Adipocyte (in vitro differentiated cells): ENCODE results near the gene GOLGA6D.
"Not testable (repeated sequence)": the region's sequence is repeated elsewhere in the genome, so short reads cannot be mapped to it uniquely, and the experiment has no call there.

ENCODE experiments used
- DNase-seq: peaks from one replicate; pipeline ENCODE4 v3.0.0-alpha.2; 2015; ENCODE audit warnings: low read depth
- H3K27me3 ChIP-seq: replicated peaks from 2 replicates; pipeline ENCODE4 v1.7.0; 2013; ENCODE audit warnings: mild to moderate bottlenecking, low read length, moderate library complexity; ENCODE audit not compliant: control insufficient read depth, insufficient read depth
- H3K36me3 ChIP-seq: 2 replicates; pipeline ENCODE4 v1.7.0; 2013; ENCODE audit warnings: low read length, mild to moderate bottlenecking, moderate library complexity; ENCODE audit not compliant: control insufficient read depth, insufficient read depth, severe bottlenecking
- H3K4me1 ChIP-seq: 2 replicates; pipeline ENCODE4 v1.7.0; 2013; ENCODE audit warnings: mild to moderate bottlenecking, low read length, moderate library complexity; ENCODE audit not compliant: control insufficient read depth, insufficient read depth
- H3K4me3 ChIP-seq: 2 replicates; pipeline ENCODE4 v1.7.0; 2013; ENCODE audit warnings: mild to moderate bottlenecking, low read length, moderate library complexity
- H3K9ac ChIP-seq: 2 replicates; pipeline ENCODE4 v1.7.0; 2013; ENCODE audit warnings: mild to moderate bottlenecking, low read length, moderate library complexity
- H3K9me3 ChIP-seq: 2 replicates; pipeline ENCODE4 v1.7.0; 2013; ENCODE audit warnings: mild to moderate bottlenecking, low read length, moderate library complexity; ENCODE audit not compliant: control insufficient read depth

Gene GOLGA6D

GRCh38 chr15:75298541-75299310, 16.1 kb downstream of the GOLGA6D start:
- peaks cover 10% of the 10 kb centered on the region for H3K27me3 ChIP-seq
- not testable (repeated sequence) for H3K9ac ChIP-seq, H3K4me1 ChIP-seq, H3K36me3 ChIP-seq, H3K4me3 ChIP-seq, H3K9me3 ChIP-seq, DNase-seq

- H3K9me3 ChIP-seq, H3K9ac ChIP-seq, H3K4me3 ChIP-seq, DNase-seq, H3K4me1 ChIP-seq, H3K36me3 ChIP-seq: not testable (repeated sequence)
- H3K27me3 ChIP-seq = peaks cover 12% of the 10 kb centered on the region
These were observed 16.7 kb downstream of the GOLGA6D start for GRCh38 chr15:75299311-75299688.

GRCh38 chr15:75300026-75300425, 17.4 kb downstream of the GOLGA6D start:
- H3K36me3 ChIP-seq, H3K9me3 ChIP-seq, H3K9ac ChIP-seq, H3K4me1 ChIP-seq, H3K4me3 ChIP-seq, DNase-seq: not testable (repeated sequence)
- peaks cover 18% of the 10 kb centered on the region for H3K27me3 ChIP-seq

GRCh38 chr15:75302318-75302717, 19.7 kb downstream of the GOLGA6D start:
- peaks cover 32% of the 10 kb centered on the region for H3K27me3 ChIP-seq
- H3K4me1 ChIP-seq = no peaks in the 10 kb centered on the region
- no peak for DNase-seq
- no peaks in the 10 kb centered on the region for H3K36me3 ChIP-seq
- no peak overlapping the region for H3K9ac ChIP-seq
- H3K4me3 ChIP-seq = no peak overlapping the region
- no peaks in the 10 kb centered on the region for H3K9me3 ChIP-seq

- not testable (repeated sequence) for H3K36me3 ChIP-seq, H3K9me3 ChIP-seq, H3K9ac ChIP-seq, H3K4me1 ChIP-seq, H3K4me3 ChIP-seq, DNase-seq
- H3K27me3 ChIP-seq = peaks cover 32% of the 10 kb centered on the region
These were observed 20.1 kb downstream of the GOLGA6D start for GRCh38 chr15:75302753-75303152.

GRCh38 chr15:75306188-75306587, 23.6 kb downstream of the GOLGA6D start:
- H3K4me3 ChIP-seq = no peak overlapping the region
- peaks cover under 1% of the 10 kb centered on the region for H3K9me3 ChIP-seq
- no peak for DNase-seq

GRCh38 chr15:75307778-75308390, 25.2 kb downstream of the GOLGA6D start:
- Histone ChIP-seq H3K4me1 (peaks cover 12% of the 10 kb centered on the region), H3K4me3 (no peak overlapping the region), H3K9ac (no peak overlapping the region), H3K9me3 (peaks cover 10% of the 10 kb centered on the region), H3K27me3 (peaks cover 35% of the 10 kb centered on the region), H3K36me3 (no peaks in the 10 kb centered on the region)
- peak; percentile 14 for DNase-seq

More at GRCh38 chr15:75306188-75306587, 23.6 kb downstream of the GOLGA6D start:
- peaks cover 10% of the 10 kb centered on the region for H3K4me1 ChIP-seq
- peaks cover 41% of the 10 kb centered on the region for H3K27me3 ChIP-seq
- no peaks in the 10 kb centered on the region for H3K36me3 ChIP-seq
- no peak overlapping the region for H3K9ac ChIP-seq

- Histone ChIP-seq H3K9ac (no peak overlapping the region), H3K36me3 (no peaks in the 10 kb centered on the region), H3K4me1 (peaks cover 14% of the 10 kb centered on the region), H3K4me3 (no peak overlapping the region), H3K9me3 (peaks cover 10% of the 10 kb centered on the region), H3K27me3 (peaks cover 34% of the 10 kb centered on the region)
- peak; percentile 54 for DNase-seq
These were observed 27.1 kb downstream of the GOLGA6D start for GRCh38 chr15:75309711-75310110.

GRCh38 chr15:75312548-75312947, 29.9 kb downstream of the GOLGA6D start:
- H3K9ac ChIP-seq, H3K9me3 ChIP-seq, DNase-seq, H3K36me3 ChIP-seq, H3K4me3 ChIP-seq: not testable (repeated sequence)
- Histone ChIP-seq H3K27me3 (peaks cover 20% of the 10 kb centered on the region), H3K4me1 (peaks cover 14% of the 10 kb centered on the region)

GRCh38 chr15:75313116-75313845, 30.6 kb downstream of the GOLGA6D start:
- peaks cover 10% of the 10 kb centered on the region for H3K9me3 ChIP-seq
- no peak overlapping the region for H3K9ac ChIP-seq
- H3K4me3 ChIP-seq = no peak overlapping the region
- peaks cover 20% of the 10 kb centered on the region for H3K27me3 ChIP-seq
- no peak for DNase-seq
- H3K4me1 ChIP-seq = peaks cover 14% of the 10 kb centered on the region
- H3K36me3 ChIP-seq = no peaks in the 10 kb centered on the region

- H3K4me3 ChIP-seq = no peak overlapping the region
- DNase-seq = no peak
- peaks cover 10% of the 10 kb centered on the region for H3K9me3 ChIP-seq
- no peak overlapping the region for H3K9ac ChIP-seq
- no peaks in the 10 kb centered on the region for H3K36me3 ChIP-seq
- peaks cover 11% of the 10 kb centered on the region for H3K4me1 ChIP-seq
- peaks cover 11% of the 10 kb centered on the region for H3K27me3 ChIP-seq
These were observed 32.1 kb downstream of the GOLGA6D start for GRCh38 chr15:75314552-75315290.
